ENCODE results near the gene ASIC3.

DNA sequence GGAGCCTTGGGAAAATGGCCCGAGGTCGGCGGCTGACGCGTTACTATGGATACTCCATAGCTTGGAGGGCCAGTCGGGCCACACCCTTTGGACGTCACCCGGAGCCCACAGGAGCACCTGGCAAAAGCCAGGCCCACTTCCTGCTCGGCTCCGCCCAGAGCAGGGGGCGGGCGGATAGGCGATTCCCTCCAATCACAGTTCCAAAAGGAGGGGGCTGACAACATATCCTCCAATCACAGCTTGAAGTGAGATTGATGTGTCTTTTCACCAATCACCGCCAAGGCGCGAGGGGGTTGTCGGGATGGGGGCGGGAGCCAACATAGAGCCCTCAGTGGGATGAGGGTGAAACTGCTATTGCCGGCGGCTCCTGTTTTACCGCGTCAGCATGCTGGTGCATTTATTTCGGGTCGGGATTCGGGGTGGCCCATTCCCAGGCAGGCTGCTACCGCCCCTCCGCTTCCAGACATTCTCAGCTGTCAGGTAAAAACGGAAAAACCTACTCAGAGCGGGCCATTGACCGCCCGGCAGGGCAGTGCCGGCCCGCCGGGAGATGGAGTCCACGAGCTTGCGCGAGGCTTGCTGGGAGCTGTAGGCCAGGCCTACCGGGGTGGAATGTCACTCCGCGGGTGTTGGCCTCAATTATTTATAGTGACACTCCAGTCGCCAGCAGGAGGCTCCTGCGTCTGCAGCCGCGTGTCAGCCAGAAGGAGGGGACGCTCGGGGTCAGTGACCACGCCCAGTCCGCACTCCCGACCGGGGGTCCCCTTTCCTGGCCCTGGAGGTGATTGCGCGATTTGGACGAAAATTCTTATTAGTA lies 20.0 kb upstream of the ASIC3 start, which contains the start of gene ABCB8:
- TF ChIP-seq, protein P1, sequence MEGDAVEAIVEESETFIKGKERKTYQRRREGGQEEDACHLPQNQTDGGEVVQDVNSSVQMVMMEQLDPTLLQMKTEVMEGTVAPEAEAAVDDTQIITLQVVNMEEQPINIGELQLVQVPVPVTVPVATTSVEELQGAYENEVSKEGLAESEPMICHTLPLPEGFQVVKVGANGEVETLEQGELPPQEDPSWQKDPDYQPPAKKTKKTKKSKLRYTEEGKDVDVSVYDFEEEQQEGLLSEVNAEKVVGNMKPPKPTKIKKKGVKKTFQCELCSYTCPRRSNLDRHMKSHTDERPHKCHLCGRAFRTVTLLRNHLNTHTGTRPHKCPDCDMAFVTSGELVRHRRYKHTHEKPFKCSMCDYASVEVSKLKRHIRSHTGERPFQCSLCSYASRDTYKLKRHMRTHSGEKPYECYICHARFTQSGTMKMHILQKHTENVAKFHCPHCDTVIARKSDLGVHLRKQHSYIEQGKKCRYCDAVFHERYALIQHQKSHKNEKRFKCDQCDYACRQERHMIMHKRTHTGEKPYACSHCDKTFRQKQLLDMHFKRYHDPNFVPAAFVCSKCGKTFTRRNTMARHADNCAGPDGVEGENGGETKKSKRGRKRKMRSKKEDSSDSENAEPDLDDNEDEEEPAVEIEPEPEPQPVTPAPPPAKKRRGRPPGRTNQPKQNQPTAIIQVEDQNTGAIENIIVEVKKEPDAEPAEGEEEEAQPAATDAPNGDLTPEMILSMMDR (conservative IDR thresholded peaks at IDR 0.05) = no peak; the same call in 1 of the 2 replicates
- TF ChIP-seq ZFX (IDR thresholded peaks at IDR 0.05) = peak; percentile 88; the same call in 1 of the 2 replicates
